ENCODE data around the gene EPB41L3.

The EPB41L3 gene

DNA sequence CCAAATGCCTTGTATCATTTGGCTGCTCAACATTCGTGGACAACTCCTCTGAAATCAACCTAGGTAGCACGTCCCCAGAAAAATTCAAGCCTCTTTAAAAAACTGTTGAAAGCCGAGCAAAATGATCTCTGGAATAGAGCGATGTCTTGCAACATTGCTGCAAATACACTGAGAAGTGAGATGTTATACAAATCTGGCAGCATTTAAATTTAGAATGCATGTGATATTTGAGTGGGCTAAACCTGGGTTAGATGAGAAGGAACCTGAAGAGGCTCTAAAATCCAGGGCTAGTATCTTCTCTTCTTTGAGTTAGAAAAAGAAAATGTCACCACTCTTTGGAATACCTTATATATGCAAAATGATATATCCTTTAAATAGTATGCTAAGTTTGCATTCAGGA is 166.8 kb downstream of the EPB41L3 start:
- no peak for TF ChIP-seq CTCF (IDR thresholded peaks at IDR 0.05)
- no peak for TF ChIP-seq ZFX (IDR thresholded peaks at IDR 0.05; ENCODE audit: borderline replicate concordance)
- no peak overlapping the region for H3K27ac ChIP-seq

- H3K27ac ChIP-seq, result no peak overlapping the region
- TF ChIP-seq CTCF (IDR thresholded peaks at IDR 0.05) (no peak), ZFX (IDR thresholded peaks at IDR 0.05; ENCODE audit: borderline replicate concordance) (no peak)
These were observed 173.5 kb downstream of the EPB41L3 start for GRCh38 chr18:5370332-5370731.

DNA sequence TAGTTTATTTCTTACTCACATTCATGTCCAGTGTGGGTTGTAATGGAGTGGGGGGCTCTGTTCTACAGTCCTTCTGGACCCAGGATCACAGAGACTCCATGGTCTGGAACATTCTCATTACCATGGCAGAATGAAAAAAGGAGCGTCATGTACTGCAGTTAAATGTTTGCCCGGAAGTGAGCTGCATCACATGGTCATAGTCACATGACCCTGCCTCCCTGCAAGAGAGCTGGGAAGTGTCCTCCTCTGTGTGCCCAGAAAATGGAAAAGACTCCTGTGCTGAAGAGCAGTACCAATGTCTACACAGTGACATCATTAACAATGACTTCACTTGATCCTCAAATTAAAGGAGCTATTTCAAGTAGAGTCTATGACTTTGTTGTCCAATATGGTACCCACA is 174.3 kb downstream of the EPB41L3 start:
- no peak overlapping the region for H3K27ac ChIP-seq
- TF ChIP-seq ZFX (IDR thresholded peaks at IDR 0.05; ENCODE audit: borderline replicate concordance) (no peak), CTCF (IDR thresholded peaks at IDR 0.05) (no peak)

DNA sequence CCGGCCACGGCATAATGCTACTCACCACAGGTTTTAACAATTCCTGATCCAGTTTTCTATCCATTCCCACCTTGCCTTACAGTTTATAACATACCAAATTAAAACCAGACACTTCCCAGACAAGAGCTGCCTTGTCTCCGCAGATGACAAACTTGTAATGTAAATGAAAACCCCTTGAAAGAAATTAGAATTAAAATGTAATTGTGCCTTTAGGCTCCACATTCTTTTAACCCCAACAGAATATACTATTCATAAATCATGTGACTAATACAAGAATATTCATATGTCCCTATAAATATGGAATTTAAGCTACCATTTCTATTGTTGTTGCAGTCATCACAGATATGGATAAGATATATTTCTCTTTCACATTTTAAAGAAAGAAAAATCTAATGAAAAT is 178.4 kb downstream of the EPB41L3 start:
- no peak overlapping the region for H3K27ac ChIP-seq
- TF ChIP-seq CTCF (IDR thresholded peaks at IDR 0.05) (no peak), ZFX (IDR thresholded peaks at IDR 0.05; ENCODE audit: borderline replicate concordance) (no peak)

- H3K27ac ChIP-seq, result no peak overlapping the region
- TF ChIP-seq ZFX (IDR thresholded peaks at IDR 0.05; ENCODE audit: borderline replicate concordance), result no peak
- no peak for TF ChIP-seq CTCF (IDR thresholded peaks at IDR 0.05)
These were observed 193.2 kb downstream of the EPB41L3 start for GRCh38 chr18:5350636-5351035.

All from 22Rv1 (cell line).